Right lobe of liver (tissue), 4 donors: ENCODE measurements around the gene C1orf87.

Experiments used
- CTCF ChIP-seq, 4 donors: fragments of 200-600 bp in 3 of 4; fragments of 450-650 bp in 1 of 4; IDR thresholded peaks; one replicate each; pipeline versions ENCODE4 v1.5.1 to v1.8.0; 2016 to 2022; ENCODE audit warnings: antibody characterized with exemption in 4 of 4, mild to moderate bottlenecking in 2 of 4
- POLR2A ChIP-seq: fragments of 450-650 bp; IDR thresholded peaks from one replicate; pipeline ENCODE4 v1.6.1; 2017; ENCODE audit warnings: antibody characterized with exemption, mild to moderate bottlenecking
- donor health status: DM: no; HTN: no; CAD: no.
- donor health status: DM: no; HTN: no; CAD: no.
- donor health status: DM: no; HTN: yes; CAD: no.

- TF ChIP-seq POLR2A (no peak), CTCF (IDR thresholded peaks at IDR 0.05) (no peak)
Observed at GRCh38 chr1:60000625-60001024, 72.9 kb downstream of the C1orf87 start.
